ENCODE measurements around the gene CSAG3.
"Not testable (repeated sequence)": the region's sequence is repeated elsewhere in the genome, so short reads cannot be mapped to it uniquely, and the experiment has no call there.

GRCh38 chrX:152713195-152713594 is 45.8 kb upstream of the CSAG3 start:
- not testable (repeated sequence) for TF ChIP-seq CTCF (IDR thresholded peaks at IDR 0.05); FOXM1 (IDR thresholded peaks at IDR 0.05; ENCODE audit: low read depth); USF2 (IDR thresholded peaks at IDR 0.05; ENCODE audit: borderline replicate concordance, low read depth, low read length); NRF1 (IDR thresholded peaks at IDR 0.05; ENCODE audit: low read depth, low read length); RAD21 (IDR thresholded peaks at IDR 0.05; ENCODE audit: low read length); POLR2AphosphoS5 (IDR thresholded peaks at IDR 0.05; ENCODE audit: low read depth, low read length)
